GM23248 (cell line): Measurements from ENCODE around the gene QPRT. TPM values are rescaled to one million over a fixed set of nuclear protein-coding genes. Genes with fewer than 3 reads are reported as not detected.
"Not testable (repeated sequence)": the region's sequence is repeated elsewhere in the genome, so short reads cannot be mapped to it uniquely, and the experiment has no call there.

Source experiments
- DNase-seq: peaks from one replicate; pipeline ENCODE4 v3.0.0-alpha.2; 2015
- H2AFZ ChIP-seq: fragments of 200-600 bp; sonication (generic); 2 replicates; pipeline ENCODE4 v1.6.1; 2016; ENCODE audit warnings: antibody characterized with exemption
- H3F3A ChIP-seq: fragments of 200-600 bp; sonication (generic); 2 replicates; pipeline ENCODE4 v1.6.1; 2016; ENCODE audit warnings: mild to moderate bottlenecking, antibody characterized with exemption, mixed run types; ENCODE audit not compliant: insufficient read depth
- H3K27ac ChIP-seq: fragments of 200-600 bp; sonication (generic); 2 replicates; pipeline ENCODE4 v1.5.1; 2016; ENCODE audit warnings: mild to moderate bottlenecking
- H3K27me3 ChIP-seq: fragments of 200-600 bp; sonication (generic); replicated peaks from 2 replicates; pipeline ENCODE4 v1.6.1; 2016; ENCODE audit warnings: mild to moderate bottlenecking; ENCODE audit not compliant: insufficient read depth
- H3K36me3 ChIP-seq: fragments of 200-600 bp; sonication (generic); 2 replicates; pipeline ENCODE4 v1.6.1; 2016; ENCODE audit warnings: low read depth, mild to moderate bottlenecking
- H3K4me1 ChIP-seq: fragments of 200-600 bp; sonication (generic); 2 replicates; pipeline ENCODE4 v1.6.1; 2016; ENCODE audit warnings: mild to moderate bottlenecking; ENCODE audit not compliant: insufficient read depth
- H3K4me2 ChIP-seq: fragments of 200-600 bp; sonication (generic); one replicate; pipeline ENCODE4 v1.6.1; 2016; ENCODE audit warnings: mild to moderate bottlenecking; ENCODE audit not compliant: unreplicated experiment
- H3K4me3 ChIP-seq: fragments of 200-600 bp; sonication (generic); 2 replicates; pipeline ENCODE4 v1.5.1; 2016; ENCODE audit warnings: mild to moderate bottlenecking
- H3K79me2 ChIP-seq: fragments of 200-600 bp; sonication (generic); 2 replicates; pipeline ENCODE4 v1.6.1; 2016; ENCODE audit warnings: mild to moderate bottlenecking; ENCODE audit not compliant: insufficient read depth
- H3K9ac ChIP-seq: fragments of 200-600 bp; sonication (generic); 2 replicates; pipeline ENCODE4 v1.6.1; 2016; ENCODE audit warnings: mild to moderate bottlenecking
- H3K9me2 ChIP-seq: fragments of 200-600 bp; sonication (generic); 2 replicates; pipeline ENCODE4 v1.6.1; 2016; ENCODE audit warnings: mixed run types, mild to moderate bottlenecking, moderate library complexity; ENCODE audit not compliant: insufficient read depth
- H3K9me3 ChIP-seq: fragments of 200-600 bp; sonication (generic); one replicate; pipeline ENCODE4 v1.6.1; 2017; ENCODE audit warnings: low read depth
- H4K20me1 ChIP-seq: fragments of 200-600 bp; sonication (generic); 2 replicates; pipeline ENCODE4 v1.6.0; 2016; ENCODE audit not compliant: insufficient read depth
- EZH2 ChIP-seq: fragments of 200-600 bp; sonication (generic); IDR thresholded peaks from 2 replicates; pipeline ENCODE4 v1.6.1; 2018; ENCODE audit warnings: antibody characterized with exemption, mild to moderate bottlenecking; ENCODE audit not compliant: insufficient read depth, poor library complexity, severe bottlenecking
- EZH2phosphoT487 ChIP-seq: fragments of 200-600 bp; sonication (generic); IDR thresholded peaks from 2 replicates; pipeline ENCODE4 v1.6.1; 2018; ENCODE audit warnings: antibody characterized with exemption, moderate library complexity, mild to moderate bottlenecking, low read depth; ENCODE audit not compliant: insufficient read depth
- WGBS, 2 experiments: methylation state at CpG; one replicate each; pipeline ENCODE4 v1.1.6; 2015 to 2017; ENCODE audit warnings: low lambda C conversion rate in 2 of 2, low coverage in 1 of 2; ENCODE audit errors: missing lambda C conversion rate in 2 of 2; 5-methylcytosine and 5-hydroxymethylcytosine counted together
- in situ Hi-C: fragments of 300-500 bp; cut with MboI; formaldehyde crosslinking; loops from 2 replicates; pipeline ENCODE4 v1.15.0; 2020
- polyA plus RNA-seq: library from polyadenylated mRNA; unstranded; fragments of >200 nt; fragmentation: Nextera tagmentation; extraction: Ambion mirVana; gene quantifications from 2 replicates; pipeline ENCODE4 v1.2.1, GENCODE V29; 2016
- total RNA-seq: library from RNA; depleted of rRNA; stranded (reverse); fragments of >200 nt; shearing (Covaris generic); gene quantifications from 2 replicates; pipeline ENCODE4 v1.2.3, GENCODE V29; 2014

QPRT gene
- total and polyA plus RNA-seq, 2 experiments from 2014 or later: 0.32 to 0.85 TPM

- Histone ChIP-seq H3K9me3 (no peaks in the 10 kb centered on the region), H3K36me3 (no peaks in the 10 kb centered on the region), H3K4me3 (no peak overlapping the region), H3K4me1 (no peaks in the 10 kb centered on the region), H3K79me2 (no peaks in the 10 kb centered on the region), H3F3A (peaks cover 6% of the 10 kb centered on the region; the same call in 1 of the 2 replicates), H3K9ac (no peak overlapping the region), H3K27ac (no peak overlapping the region), H2AFZ (no peak overlapping the region), H4K20me1 (no peaks in the 10 kb centered on the region), H3K27me3 (no peaks in the 10 kb centered on the region), H3K9me2 (no peaks in the 10 kb centered on the region), H3K4me2 (no peak overlapping the region)
- TF ChIP-seq EZH2phosphoT487 (no peak), EZH2 (no peak)
- 75 to 80% methylated on average over 16 of the region's 16 CpGs for WGBS, 2 experiments
- in situ Hi-C loops: loop anchor here (10.0 kb wide), 1 partner anchor 316 kb away; the partner anchor contains the start of gene C16orf92
- no peak for DNase-seq
Measured at GRCh38 chr16:29708917-29709600, 30.1 kb downstream of the QPRT start.

DNA sequence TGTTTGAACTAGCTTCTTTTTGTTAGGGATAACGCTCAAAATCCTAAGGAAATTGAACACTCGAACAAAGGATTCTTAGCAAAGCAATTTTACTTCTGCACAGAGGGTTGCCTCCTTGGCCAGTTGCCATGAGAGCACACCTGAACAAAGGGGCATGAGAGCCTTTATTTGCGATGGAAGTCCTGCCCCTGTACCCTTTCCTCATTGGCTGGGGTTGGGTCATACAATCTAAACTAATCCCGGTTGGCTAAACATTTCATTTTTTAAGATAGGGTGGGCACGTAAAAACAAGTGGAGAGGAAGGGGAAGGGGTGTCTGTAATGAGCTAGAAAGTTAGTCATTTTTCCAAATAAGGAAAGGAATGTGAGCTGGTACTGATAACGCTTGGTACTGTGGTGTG is 30.7 kb downstream of the QPRT start:
- 86 to 87% methylated on average over 6 of the region's 6 CpGs for WGBS, 2 experiments
- Histone ChIP-seq H3K4me2 (peak overlapping the region; percentile 47), H2AFZ (0 out of 2 replicates have a peak overlapping the region, but pooled peaks have one; percentile 54)
- H3K4me1 ChIP-seq, H3K4me3 ChIP-seq, H3K36me3 ChIP-seq, H3F3A ChIP-seq, H3K27me3 ChIP-seq, H4K20me1 ChIP-seq, H3K9ac ChIP-seq, DNase-seq, H3K27ac ChIP-seq, H3K9me2 ChIP-seq, H3K9me3 ChIP-seq, H3K79me2 ChIP-seq: not testable (repeated sequence)
- in situ Hi-C loops: loop anchor here (10.0 kb wide), 1 partner anchor 315 kb away; the partner anchor contains the start of gene C16orf92

DNA sequence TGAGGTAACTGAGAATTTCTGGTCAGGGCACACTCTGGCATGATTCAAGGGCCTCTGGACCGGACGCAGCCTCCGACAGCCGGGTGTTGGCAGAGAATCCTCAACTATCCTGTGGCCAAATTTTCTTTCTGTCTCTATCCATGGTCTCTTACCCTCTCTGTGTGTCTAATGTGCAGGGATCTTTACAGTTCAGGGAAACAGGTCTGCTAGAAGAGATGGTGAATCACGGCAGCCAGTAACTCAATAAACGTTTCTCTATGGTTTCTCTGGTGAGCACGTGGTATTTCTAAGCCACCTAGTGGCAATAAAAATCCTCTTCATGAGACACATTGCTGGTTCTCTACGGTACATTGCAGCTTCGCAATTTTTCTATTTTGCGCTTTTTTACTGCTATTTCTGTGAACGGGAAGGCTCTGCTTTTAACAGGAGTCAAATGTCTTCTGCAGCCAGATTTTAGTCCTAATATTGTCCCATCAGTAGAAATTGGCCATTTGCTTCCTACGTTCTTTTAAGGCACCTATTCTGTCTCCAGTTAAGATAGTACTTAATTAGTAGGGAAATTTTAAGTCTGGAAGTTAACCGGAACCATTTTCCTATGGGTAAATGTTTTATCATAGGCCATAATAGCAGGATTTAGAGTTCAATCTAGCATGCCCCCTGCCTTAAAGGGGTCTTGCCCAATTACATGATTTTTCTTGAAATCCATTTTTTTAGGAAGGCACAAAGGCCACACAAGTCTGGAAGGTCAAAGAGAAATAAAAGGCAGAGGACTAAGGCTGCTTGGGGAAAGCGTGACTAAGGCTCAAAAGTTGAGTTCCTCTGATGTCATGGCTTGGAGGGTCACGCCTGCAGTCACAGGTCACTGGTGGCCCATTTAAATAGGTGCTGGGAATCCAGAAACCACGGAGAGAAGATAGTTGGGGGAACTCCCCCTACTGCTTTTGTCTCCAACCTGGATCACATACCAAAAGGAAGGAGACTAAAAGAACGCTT is 31.5 kb downstream of the QPRT start:
- no peak for TF ChIP-seq EZH2
- TF ChIP-seq EZH2phosphoT487: no peak
- no peaks in the 10 kb centered on the region for H3K79me2 ChIP-seq
- H3F3A ChIP-seq: peaks cover 6% of the 10 kb centered on the region; the same call in 1 of the 2 replicates
- no peaks in the 10 kb centered on the region for H3K36me3 ChIP-seq
- H3K27ac ChIP-seq: no peak overlapping the region
- H2AFZ ChIP-seq: peak overlapping the region; percentile 54
- WGBS, 2 experiments: 25 to 26% methylated on average over 17 of the region's 17 CpGs
- peak overlapping the region; percentile 52 for H3K4me2 ChIP-seq
- in situ Hi-C loops: no loop called here
- H3K4me3 ChIP-seq: no peak overlapping the region
- H3K4me1 ChIP-seq: no peaks in the 10 kb centered on the region
- H3K9me2 ChIP-seq: no peaks in the 10 kb centered on the region
- H4K20me1 ChIP-seq: no peaks in the 10 kb centered on the region
- H3K27me3 ChIP-seq: no peaks in the 10 kb centered on the region
- H3K9ac ChIP-seq: no peak overlapping the region
- no peaks in the 10 kb centered on the region for H3K9me3 ChIP-seq
- DNase-seq: peak; percentile 89

- WGBS, 2 experiments: 56 to 57% methylated on average over 4 of the region's 4 CpGs
- Histone ChIP-seq H3K27ac (no peak overlapping the region), H3K4me3 (no peak overlapping the region), H3K27me3 (peaks cover 9% of the 10 kb centered on the region; the same call in 1 of the 2 replicates), H2AFZ (no peak overlapping the region), H3K36me3 (no peaks in the 10 kb centered on the region), H3K79me2 (no peaks in the 10 kb centered on the region), H3K9me3 (no peaks in the 10 kb centered on the region), H3K9ac (no peak overlapping the region), H3K4me2 (no peak overlapping the region), H3K9me2 (no peaks in the 10 kb centered on the region), H4K20me1 (no peaks in the 10 kb centered on the region), H3F3A (peaks cover 6% of the 10 kb centered on the region; the same call in 1 of the 2 replicates), H3K4me1 (no peaks in the 10 kb centered on the region)
- TF ChIP-seq EZH2 (no peak), EZH2phosphoT487 (no peak)
- no peak for DNase-seq
- in situ Hi-C loops: no loop called here
Measured at GRCh38 chr16:29712809-29713208, 33.8 kb downstream of the QPRT start.
